NCI-H187 (cell line): ENCODE data around the gene ZNF638.

Experiments
- DNase-seq, 2 experiments: peaks; one replicate each; lab custom pipeline; 2025; lab: John Stamatoyannopoulos, UW

ZNF638 gene

GRCh38 chr2:71455741-71456569 lies 124.4 kb downstream of the ZNF638 start:
- DNase-seq, result no peak

GRCh38 chr2:71456617-71457016 lies 125.0 kb downstream of the ZNF638 start:
- DNase-seq, result no peak

GRCh38 chr2:71457123-71457915 lies 125.7 kb downstream of the ZNF638 start:
- no peak for DNase-seq

DNA sequence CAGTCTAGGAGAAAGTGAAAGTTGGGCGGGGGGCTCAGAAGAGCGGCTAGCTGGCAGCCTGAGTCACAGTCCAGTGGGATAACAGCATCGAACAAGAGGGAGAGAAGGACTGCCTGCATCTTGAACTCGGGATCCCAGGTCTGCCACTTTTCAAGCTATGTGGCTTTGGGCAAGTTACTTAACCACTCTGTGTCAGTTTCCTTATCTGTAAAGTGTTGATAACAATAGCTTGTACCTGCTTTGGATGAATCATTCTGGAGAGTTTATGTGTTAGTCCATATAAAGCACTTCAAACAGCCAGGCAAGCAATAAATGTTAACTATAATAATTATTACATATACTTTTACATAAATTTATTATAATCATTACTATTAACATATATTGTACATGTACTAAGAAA lies 126.3 kb downstream of the ZNF638 start:
- no peak for DNase-seq

DNA sequence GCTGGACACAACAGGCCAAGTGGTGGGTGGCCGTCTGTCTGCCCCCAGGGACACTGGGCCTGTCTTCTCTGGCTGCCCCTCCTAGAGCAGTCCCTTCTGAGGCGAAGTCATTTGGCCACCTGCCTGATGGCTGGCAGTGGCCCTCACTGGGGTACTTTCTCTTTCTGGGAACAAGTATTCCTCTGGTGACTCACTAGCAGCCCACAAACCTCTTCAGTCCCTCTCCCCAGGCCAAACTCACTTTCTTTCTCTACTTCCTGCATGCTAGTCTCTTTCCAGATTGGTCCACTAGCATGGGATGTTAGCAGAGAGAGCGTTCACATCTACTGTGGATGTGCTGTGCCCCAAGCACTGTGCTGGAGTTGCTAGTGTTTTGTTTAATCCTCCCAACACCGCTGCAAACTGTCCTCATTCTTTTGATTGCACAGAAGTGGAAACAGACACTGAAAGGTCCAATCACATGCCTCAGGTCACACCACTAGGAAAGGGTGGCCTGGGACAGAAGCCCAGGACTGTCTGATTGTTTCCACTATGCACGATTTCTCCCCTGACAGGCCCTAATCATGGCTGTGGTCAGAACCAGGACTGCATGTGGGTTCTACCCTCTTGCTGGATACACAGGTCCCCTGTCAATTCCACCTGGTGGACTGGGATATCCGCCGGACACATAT lies 127.0 kb downstream of the ZNF638 start:
- no peak for DNase-seq

DNA sequence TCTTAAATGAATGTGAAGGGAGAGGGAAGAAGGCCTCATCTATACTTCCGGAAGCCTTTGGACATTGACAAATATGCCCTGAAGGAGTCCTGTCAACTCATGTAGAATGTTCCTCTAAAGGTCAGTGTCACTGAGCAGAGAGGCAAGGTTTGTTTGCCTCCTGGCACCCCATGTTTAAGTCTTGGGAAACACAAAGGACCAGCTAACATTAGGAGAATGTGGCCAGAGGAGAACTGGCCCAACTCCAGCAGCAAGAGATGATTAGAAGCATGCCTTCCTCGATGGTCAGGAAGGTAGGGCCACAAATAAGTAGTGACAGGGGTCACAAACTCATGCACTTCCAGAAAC lies 127.5 kb downstream of the ZNF638 start:
- no peak for DNase-seq

DNA sequence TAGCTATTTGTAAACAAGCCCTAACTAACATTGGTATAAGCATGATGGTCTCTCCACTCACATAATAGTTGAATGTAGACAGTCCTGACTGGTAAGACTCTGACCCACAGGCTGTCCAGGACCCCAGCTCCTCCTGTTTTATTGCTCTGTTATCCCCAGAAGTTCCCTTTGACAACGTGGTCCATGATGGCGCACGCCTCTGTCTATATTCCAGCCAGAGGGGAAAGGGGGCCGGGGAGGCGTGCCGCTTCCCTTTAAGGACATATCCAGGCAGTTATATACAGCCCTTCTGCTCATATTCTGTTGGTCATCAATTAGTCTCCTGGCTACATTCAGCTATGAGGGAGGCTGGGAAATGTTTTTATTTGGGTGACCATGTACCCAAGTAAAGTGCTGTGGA lies 128.5 kb downstream of the ZNF638 start:
- DNase-seq, result no peak

DNA sequence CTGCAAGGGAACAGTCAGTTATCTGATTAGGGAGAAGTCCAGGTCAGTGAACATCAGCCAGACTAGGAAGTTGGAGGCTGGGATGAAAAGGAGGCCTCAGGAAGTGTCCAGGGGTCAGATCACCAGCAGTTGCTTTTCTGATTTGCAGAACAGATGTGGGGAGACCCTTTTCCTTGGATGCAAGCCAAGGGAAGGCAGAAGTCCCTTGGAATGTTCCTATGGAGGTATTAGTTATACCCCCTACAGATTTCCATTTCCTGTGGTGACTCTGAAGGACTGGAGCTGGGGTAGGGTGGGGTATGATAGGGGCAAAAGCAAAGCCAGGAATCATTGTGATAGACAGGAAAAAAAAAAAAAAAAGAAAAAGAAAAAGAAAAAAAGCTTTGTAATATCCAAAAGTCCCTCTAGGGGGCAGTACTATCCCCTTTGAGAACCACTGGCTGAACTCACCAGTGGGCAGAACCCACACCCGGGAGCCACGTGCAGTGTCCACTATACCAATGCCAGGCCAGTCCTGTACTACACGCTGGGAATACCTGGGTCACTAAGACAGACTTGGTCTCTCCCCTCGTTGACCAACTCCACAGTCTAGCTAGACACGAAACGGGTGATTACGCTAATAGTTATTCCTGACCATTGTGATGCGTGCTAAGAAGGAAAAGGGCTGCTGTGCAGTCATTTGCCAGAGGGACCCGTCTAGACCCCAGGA lies 129.2 kb downstream of the ZNF638 start:
- no peak for DNase-seq

DNA sequence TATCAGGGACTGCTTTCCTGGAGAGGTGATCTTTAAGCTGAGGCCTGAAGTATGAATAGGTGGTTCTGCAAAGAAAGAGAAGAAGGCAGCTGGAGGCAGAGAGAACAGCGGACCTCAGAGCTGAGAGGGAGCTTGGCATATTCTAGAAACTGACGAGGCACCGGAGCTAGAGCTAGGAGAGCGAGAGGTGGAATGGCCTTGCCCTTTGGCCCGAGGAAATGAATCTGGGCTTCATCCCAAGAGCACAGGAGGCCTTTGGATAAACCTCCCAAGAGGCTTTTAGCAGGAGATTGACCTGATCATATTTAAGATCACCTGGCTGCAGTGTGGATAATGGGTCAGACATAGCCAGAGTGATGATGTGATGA lies 129.7 kb downstream of the ZNF638 start:
- DNase-seq, result no peak

DNA sequence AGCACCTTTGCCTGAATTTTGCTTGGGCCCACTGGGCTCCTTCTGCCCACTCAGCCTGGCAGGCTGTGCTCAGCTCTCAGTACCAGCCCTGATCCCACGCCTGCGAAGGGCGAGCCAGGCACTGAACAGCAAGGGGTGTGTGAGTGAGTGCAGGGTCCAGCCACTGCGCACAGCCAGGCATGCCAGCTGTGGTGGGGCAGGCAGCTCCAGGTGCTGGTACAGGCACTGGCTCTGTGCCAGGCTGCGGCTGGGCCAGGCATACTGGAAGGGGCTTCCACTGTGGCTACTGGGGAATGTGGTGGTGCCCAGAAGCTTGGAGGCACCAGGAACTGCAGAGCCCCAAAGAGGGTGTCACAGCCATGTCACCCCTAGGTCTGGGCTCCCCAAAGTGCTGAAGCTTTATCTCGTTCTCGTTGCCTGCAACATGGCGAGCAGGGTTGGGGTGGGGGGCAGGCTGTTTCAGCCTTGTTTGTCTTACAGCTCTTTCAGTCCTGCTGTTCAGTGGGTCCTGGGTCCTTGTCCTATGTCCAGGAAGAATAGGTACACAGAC lies 130.5 kb downstream of the ZNF638 start:
- no peak for DNase-seq

DNA sequence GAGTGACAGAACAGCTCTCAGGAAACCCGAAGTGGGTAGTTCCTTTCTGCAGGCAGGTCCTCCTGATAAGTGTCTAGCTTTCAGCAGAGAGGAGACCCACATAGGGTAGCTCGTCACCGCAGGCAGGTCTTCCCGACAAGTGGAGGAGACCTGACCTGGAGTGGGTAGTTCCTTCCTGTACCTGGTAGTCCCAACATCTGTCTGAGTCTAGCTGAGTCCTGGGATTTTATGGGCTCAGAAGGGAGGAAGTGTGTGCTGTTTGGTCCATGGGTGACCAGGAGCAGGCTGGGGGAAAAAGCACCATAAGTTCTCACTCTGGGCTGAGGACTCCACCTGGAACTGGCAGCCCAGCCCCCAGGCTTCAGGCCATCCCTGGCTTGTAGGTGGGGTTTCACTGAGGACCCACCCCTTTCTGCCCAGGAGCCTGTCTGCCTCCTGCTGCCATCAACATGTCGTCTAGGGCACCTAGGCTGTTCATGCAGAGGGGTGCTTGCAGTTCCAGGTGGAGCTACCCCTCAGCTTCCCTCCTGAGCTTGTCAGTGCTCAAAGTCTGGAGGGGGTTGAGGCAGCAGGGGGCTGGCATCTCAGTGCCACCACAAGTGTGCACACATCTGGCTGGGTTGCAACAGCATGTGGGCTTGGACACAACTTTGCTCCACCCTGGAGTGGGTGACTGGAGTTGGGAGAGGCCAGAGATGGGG lies 131.2 kb downstream of the ZNF638 start:
- no peak for DNase-seq

DNA sequence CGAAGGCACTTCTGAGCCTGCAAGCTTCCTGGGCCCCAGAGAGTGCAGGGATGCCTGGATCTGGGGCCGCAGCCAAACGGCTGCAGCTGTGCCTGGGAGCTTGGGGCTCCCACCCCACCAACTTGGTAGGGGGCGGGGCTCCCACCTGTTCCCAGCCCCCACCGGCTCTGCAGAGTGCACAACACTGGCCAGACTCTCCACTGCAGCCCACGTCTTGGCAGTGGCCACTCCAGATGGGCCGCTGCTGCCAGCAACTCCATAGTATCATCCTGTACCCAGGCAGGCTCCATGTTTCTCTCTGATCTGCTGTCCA lies 131.7 kb downstream of the ZNF638 start:
- DNase-seq, result no peak

GRCh38 chr2:71464389-71464788 lies 132.8 kb downstream of the ZNF638 start:
- DNase-seq, result no peak

DNA sequence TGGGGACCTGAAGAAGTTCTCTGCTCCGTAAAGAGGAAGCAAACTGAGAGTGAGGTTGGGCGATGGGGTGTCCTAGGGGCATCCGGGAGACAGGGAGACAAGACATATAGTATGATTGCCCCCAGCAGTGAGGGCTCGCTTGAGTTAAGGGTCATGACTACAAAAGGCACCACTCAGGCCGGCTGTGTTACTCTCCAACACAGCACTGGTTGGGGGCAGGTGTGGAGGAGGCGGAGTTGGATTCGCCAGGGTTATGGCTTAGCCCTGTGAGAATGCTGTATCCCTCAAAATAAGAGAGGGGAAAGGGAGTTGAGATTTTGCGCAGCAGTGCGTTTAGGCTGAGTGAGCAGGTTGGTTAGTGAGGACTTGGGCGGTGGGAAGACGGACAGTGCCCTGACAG lies 133.8 kb downstream of the ZNF638 start:
- DNase-seq, result no peak

GRCh38 chr2:71465961-71466300 lies 134.3 kb downstream of the ZNF638 start:
- no peak for DNase-seq

DNA sequence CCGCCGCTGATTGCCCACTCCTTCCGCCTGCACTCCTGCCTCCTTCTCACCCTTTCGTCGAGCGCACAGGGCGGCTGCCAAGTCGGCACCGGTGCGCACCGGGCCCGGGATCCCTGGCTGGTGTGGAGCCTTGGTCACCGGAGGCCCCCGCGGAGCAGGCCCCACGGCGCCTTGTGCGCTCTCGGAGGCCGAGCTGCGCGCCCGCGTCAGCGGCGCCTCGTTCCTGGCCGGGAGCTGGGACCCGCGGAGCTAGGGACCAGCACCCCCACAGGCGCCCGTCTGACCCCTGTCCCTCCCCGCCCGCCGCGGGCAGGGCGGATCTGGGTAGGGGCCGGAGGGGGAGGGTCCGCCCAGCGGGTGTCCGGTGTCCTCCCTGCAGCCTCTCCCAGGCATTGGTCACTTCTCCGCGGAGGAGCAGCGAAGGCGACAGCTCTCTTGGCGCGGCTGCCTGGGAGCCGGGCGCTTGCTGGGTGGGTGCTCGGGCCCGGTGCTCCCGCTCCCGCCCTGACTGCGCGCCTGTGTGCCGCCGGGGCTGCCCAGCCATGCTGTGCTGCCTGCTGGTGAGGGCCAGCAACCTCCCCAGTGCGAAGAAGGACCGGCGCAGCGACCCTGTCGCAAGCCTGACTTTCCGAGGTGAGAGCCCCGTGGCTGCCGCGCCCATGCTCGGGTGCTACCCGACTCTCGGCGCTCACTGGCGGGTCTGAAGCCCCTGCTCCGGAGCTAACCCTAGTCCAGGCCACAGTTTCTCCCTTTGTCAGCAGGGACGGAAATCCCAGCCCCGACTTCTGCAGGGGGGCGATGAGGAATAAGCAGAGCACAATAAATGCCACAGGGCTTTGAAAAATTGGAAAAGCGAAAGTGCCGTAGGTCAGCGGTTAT lies 135.0 kb downstream of the ZNF638 start:
- DNase-seq, result no peak

- no peak for DNase-seq
Observed at GRCh38 chr2:71467180-71467815, 135.7 kb downstream of the ZNF638 start.

DNA sequence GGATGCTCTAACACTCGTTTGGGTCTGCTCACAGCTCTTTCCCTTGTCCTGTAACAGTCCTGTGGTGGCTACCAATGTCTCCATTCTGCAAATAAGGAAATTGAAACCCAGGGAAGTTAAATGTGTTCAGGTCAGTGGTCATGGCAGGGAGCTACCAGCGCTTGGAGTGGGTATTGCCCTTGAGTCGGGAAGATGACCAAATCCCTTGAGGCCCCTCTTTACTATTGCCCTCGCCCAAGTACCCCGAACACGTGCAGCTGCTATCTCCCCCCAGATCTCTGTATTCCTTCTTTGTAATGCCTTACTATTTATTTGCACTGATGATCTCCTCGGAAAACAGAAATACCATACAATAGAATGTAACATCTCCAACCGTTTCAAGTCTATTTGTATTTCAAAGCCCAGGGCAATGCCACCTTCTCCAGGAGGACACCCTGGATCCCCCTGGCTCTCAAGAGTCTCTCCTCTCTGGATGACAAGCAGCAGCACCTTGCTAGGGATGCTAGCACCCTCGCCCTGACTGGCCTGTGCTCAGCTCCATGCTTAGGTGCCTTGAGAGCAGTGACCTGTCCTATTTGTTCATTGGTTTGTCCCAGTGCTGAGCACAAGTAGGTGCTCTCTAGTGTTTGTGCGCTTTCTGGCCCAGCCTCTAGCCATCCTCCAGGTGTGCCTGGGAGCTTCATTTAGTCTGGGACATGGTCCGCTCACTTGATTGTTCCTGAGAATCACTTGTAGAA lies 136.9 kb downstream of the ZNF638 start:
- no peak for DNase-seq
